Upper lobe of left lung (tissue), 4 donors: ENCODE data around the gene SOX2.

Source experiments
- EP300 ChIP-seq, 4 donors: sonication (generic); formaldehyde crosslinking; IDR thresholded peaks; one replicate each; pipeline ENCODE4 v1.5.1; 2017; ENCODE audit warnings: antibody characterized with exemption in 4 of 4, control low read depth in 2 of 4
- TF ChIP-seq, protein P1 (sequence below), 6 experiments: fragments of 450-650 bp in 4 of 6; fragments of 200-600 bp in 2 of 6; sonication (generic) in 2 of 6; IDR thresholded peaks; one replicate each; pipeline ENCODE4 v1.5.1; 2016 to 2019; ENCODE audit warnings: antibody characterized with exemption in 6 of 6

DNA sequence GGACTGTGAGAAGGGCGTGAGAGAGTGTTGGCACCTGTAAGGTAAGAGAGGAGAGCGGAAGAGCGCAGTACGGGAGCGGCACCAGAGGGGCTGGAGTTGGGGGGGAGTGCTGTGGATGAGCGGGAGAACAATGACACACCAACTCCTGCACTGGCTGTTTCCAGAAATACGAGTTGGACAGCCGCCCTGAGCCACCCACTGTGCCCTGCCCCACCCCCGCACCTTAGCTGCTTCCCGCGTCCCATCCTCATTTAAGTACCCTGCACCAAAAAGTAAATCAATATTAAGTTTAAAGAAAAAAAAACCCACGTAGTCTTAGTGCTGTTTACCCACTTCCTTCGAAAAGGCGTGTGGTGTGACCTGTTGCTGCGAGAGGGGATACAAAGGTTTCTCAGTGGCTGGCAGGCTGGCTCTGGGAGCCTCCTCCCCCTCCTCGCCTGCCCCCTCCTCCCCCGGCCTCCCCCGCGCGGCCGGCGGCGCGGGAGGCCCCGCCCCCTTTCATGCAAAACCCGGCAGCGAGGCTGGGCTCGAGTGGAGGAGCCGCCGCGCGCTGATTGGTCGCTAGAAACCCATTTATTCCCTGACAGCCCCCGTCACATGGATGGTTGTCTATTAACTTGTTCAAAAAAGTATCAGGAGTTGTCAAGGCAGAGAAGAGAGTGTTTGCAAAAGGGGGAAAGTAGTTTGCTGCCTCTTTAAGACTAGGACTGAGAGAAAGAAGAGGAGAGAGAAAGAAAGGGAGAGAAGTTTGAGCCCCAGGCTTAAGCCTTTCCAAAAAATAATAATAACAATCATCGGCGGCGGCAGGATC, at the start of gene SOX2:
- TF ChIP-seq, protein P1, sequence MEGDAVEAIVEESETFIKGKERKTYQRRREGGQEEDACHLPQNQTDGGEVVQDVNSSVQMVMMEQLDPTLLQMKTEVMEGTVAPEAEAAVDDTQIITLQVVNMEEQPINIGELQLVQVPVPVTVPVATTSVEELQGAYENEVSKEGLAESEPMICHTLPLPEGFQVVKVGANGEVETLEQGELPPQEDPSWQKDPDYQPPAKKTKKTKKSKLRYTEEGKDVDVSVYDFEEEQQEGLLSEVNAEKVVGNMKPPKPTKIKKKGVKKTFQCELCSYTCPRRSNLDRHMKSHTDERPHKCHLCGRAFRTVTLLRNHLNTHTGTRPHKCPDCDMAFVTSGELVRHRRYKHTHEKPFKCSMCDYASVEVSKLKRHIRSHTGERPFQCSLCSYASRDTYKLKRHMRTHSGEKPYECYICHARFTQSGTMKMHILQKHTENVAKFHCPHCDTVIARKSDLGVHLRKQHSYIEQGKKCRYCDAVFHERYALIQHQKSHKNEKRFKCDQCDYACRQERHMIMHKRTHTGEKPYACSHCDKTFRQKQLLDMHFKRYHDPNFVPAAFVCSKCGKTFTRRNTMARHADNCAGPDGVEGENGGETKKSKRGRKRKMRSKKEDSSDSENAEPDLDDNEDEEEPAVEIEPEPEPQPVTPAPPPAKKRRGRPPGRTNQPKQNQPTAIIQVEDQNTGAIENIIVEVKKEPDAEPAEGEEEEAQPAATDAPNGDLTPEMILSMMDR (IDR thresholded peaks at IDR 0.05), result no peak
- no peak for TF ChIP-seq EP300 (IDR thresholded peaks at IDR 0.05)
